OCI-LY1 (cell line): ENCODE results near the gene KRTAP10-8.
"Not testable (repeated sequence)": the region's sequence is repeated elsewhere in the genome, so short reads cannot be mapped to it uniquely, and the experiment has no call there.

Experiments
- CTCF ChIP-seq: fragments of 200-600 bp; sonication (generic), shearing (Covaris generic); IDR thresholded peaks from 2 replicates; pipeline ENCODE4 v1.5.1; 2017; ENCODE audit warnings: mild to moderate bottlenecking, antibody characterized with exemption, low read length, moderate library complexity, mixed read lengths
- EZH2 ChIP-seq: fragments of 200-600 bp; sonication (generic), shearing (Covaris generic); IDR thresholded peaks from 2 replicates; pipeline ENCODE4 v1.8.0; 2017; ENCODE audit warnings: borderline replicate concordance, mixed run types, mild to moderate bottlenecking, antibody characterized with exemption, low read length, moderate library complexity, mixed read lengths

- not testable (repeated sequence) for TF ChIP-seq CTCF, EZH2
Observed at GRCh38 chr21:44590897-44591800, 20.7 kb upstream of the KRTAP10-8 start.
